NK-92 treated with Interleukin-12 subunit alpha and Interleukin-12 subunit beta, amount 100 ng/mL, for 24 hours (cell line): ENCODE results near the gene CRMP1.

Experiments used
- DNase-seq: peaks from one replicate; lab custom pipeline; 2025; lab: John Stamatoyannopoulos, UW

The CRMP1 gene

GRCh38 chr4:5796976-5797375 lies 95.9 kb downstream of the CRMP1 start:
- DNase-seq = no peak

DNA sequence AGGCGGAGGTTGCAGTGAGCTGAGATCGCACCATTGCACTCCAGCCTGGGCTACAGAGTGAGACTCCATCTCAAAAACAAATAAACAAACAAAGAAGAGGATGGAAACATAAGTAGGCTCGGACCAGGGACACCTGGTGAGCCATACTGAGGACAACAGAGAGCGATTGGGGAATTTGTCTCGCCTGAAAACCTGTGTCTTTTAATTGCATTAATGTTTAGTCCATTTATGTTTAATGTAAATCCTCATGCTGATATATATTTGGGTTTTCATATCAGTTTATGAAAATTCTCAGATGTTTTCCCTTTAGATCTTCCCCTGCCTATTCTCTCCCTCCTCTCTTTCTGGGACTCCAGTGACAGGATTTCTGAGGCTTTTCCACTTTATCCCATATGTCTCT lies 97.3 kb downstream of the CRMP1 start:
- no peak for DNase-seq

DNA sequence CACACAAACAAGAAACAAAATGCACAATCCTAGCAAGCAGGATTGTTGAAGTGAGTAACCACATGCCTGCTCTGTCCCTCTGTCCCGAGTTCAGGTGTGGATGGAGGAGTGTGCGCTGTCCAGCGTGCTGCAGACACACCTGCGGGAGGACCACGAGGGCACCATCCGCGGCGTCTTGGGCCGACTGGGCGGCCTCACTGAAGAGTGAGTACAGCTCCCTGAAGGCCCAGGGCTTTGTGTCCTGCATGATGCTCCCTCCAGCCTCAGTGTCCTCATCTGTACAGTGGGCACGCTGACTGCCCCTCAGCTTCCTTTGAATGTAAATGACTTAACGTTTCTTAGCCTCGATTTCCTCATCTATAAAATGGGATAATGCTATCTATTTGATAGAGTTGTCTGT lies 99.4 kb downstream of the CRMP1 start:
- DNase-seq = no peak

- no peak for DNase-seq
Measured at GRCh38 chr4:5791654-5792053, 101.2 kb downstream of the CRMP1 start.

DNA sequence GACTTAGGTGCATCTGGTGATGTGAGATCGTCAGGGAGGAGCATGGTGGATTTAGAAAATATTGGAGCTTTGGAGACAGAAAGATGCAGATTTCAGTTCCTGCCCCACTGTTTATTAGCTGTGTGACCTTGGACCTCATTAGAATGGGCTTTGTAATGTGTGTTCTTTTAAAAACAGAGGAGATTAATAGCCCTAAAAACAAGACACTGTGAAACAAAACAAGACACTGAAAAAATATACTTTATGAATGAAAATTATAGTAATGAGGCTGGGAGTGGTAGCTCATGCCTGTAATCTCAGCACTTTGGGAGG lies 102.4 kb downstream of the CRMP1 start:
- no peak for DNase-seq

GRCh38 chr4:5789141-5789540 lies 103.7 kb downstream of the CRMP1 start:
- no peak for DNase-seq

- no peak for DNase-seq
Measured at GRCh38 chr4:5788144-5788543, 104.7 kb downstream of the CRMP1 start.

GRCh38 chr4:5787311-5787710 lies 105.6 kb downstream of the CRMP1 start:
- DNase-seq = no peak

- no peak for DNase-seq
Measured at GRCh38 chr4:5785806-5786680, 106.8 kb downstream of the CRMP1 start.

- no peak for DNase-seq
Measured at GRCh38 chr4:5784960-5785611, 107.8 kb downstream of the CRMP1 start.

GRCh38 chr4:5784021-5784420 lies 108.9 kb downstream of the CRMP1 start:
- DNase-seq = no peak

DNA sequence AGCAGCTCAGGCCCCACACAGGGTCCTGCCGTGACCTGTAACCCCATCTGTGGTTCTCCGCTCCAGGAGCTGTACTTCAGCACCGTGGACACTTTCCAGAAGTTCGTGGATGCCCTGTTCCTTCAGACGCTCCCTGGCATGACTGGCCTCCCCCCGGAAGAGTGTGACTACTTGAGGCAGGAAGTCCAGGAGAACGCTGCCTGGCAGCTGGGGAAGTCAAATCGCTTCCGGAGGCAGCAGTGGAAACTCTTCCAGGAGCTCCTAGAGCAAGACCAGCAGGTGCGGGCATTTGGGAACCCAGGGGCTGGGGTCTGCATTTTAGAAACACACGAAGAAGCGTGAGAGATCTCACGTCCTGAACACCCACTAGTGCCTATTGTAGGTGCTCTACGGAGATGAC lies 109.4 kb downstream of the CRMP1 start:
- no peak for DNase-seq

- no peak for DNase-seq
Measured at GRCh38 chr4:5782829-5783476, 109.9 kb downstream of the CRMP1 start.

GRCh38 chr4:5781691-5782090 lies 111.2 kb downstream of the CRMP1 start:
- DNase-seq = no peak

- no peak for DNase-seq
Measured at GRCh38 chr4:5780831-5781480, 111.9 kb downstream of the CRMP1 start.

DNA sequence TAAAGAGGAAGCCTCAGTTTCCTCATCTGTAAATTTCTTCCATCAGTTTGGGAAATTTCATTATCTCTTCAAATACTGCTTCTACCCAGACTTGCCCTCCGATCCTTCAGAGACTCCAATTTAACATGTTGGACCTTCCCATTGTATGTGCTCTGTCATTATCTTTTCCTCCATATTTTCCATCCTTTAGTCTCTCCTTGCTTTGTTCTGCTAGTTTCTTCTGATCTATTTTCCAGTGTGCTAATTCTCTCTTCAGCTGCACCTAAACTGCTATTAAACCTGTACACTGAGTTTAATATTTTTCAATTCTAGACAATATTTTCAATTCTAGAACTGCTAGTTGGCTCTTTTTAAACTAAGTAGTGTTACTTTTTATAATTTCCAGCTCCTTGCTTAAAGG lies 116.4 kb downstream of the CRMP1 start:
- DNase-seq = no peak

DNA sequence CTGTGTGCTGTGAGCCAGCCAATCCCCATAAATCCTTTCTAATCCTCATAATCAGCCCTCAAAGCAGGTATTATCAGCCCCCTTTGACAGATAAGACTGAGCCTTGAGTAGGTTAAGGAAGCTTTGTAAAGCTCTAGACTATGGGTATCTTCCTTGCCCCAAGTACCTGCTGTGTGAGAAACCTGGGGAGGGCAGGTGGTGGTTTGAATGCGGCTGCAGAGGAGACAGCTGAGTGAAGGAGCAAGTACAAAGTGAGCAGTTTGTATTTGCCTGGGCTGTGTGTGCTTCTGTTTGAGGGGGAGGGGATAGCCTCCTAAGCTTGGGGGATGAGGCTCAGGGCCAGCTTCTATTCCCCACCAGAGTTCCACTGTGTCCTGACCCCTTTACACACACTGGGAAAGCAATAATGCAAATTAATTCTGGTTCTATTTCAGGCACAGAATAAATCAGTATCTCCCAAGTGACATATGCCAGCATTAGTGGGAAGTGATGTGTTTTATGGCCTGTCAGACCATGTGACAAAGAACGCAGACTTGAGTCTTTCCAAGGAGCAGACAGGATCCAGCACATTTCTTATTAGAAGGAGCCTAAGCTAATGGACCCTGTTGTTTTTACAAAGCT lies 118.4 kb downstream of the CRMP1 start:
- no peak for DNase-seq

DNA sequence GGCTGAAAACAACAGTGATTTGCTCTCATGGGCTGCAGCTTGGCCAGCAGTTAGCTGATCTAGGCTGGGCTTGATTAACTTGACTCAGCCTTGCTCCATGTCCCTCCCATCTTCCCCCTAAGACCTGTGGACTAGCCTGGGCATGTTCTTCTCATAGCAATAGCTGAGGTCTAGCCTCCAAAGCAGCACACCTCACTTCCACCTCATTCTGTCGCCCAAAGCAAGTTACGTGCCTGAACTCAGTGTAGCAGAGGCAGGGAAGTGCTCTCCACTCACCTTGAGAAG lies 119.7 kb downstream of the CRMP1 start:
- DNase-seq = no peak

DNA sequence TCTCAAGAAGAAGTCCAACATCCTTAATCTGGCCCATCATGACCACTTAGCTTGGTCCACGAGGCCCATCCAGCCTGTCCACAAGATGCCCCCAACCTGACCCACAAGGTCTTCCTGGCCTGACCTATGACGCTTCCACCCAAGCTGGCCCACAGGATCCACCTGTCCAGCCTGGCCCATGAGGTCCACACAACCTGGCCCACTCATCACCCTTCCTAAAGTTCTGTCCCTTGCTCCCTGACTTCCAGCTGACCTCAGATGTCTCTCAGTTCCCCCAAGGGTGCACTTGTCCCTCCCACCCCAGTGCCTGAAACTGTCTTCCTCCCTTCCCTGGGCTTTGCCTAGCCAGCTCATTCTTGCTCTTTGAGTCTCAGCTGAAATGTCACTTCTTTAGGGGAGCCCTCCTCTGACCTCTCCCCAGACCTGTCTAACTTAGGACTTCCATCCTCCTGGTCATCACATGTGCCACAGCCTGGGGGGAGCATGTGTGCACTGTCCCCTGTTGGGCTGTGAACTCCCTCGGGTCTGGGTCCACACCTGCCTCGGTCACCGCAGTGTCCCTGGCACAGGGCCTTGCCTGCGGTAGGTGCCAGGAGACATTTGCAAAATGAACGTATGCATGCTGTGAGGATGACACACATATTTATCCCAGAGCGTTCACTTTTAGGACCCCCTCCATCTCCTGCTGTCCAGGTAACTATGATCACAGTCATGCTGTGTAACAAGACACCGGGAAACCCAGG lies 120.2 kb downstream of the CRMP1 start:
- DNase-seq = no peak
